Endothelial cell of umbilical vein (primary cell): Measurements from ENCODE around the gene PPP1R15B.

Experiments
- POLR2A ChIP-seq: IDR thresholded peaks from 2 replicates; pipeline ENCODE4 v1.6.1; 2012; ENCODE audit warnings: low read depth, mild to moderate bottlenecking, control low read depth, low read length
- POLR2AphosphoS5 ChIP-seq: IDR thresholded peaks from 2 replicates; pipeline ENCODE4 v1.6.1; 2012; ENCODE audit warnings: low read depth, mild to moderate bottlenecking, control low read depth, low read length, moderate library complexity; ENCODE audit not compliant: insufficient read depth
- TF ChIP-seq, protein P1 (sequence below), 2 donors: IDR thresholded peaks; 1 replicate in 1 of 2; 2 replicates in 1 of 2; pipeline ENCODE4 v1.5.1; 2011; ENCODE audit warnings: low read length in 2 of 2, mild to moderate bottlenecking in 2 of 2, moderate library complexity in 2 of 2, control low read depth in 1 of 2, inconsistent platforms in 1 of 2, low read depth in 1 of 2; ENCODE audit not compliant: insufficient read depth in 1 of 2; ENCODE audit errors: extremely low read depth in 1 of 2

DNA sequence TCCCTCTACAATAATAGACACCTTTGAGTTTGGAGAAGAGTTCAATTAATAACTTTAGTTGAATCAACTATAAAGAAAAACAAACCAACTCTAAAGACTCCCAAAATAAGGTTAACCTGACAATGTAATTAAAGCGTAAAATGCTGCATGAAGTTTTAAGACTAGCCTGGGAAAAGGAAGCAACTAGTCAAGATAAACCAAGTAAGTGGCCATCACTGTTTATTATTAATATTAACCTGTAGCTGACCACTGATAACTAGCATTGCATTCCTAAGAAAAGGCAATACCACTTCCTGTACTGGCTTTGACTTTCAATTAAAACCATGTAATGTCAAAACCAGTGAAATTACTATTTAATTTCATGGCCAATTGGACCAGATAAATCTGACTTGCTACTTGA lies 3.0 kb downstream of the PPP1R15B start:
- TF ChIP-seq POLR2AphosphoS5 (no peak), POLR2A (no peak)
- TF ChIP-seq, protein P1, sequence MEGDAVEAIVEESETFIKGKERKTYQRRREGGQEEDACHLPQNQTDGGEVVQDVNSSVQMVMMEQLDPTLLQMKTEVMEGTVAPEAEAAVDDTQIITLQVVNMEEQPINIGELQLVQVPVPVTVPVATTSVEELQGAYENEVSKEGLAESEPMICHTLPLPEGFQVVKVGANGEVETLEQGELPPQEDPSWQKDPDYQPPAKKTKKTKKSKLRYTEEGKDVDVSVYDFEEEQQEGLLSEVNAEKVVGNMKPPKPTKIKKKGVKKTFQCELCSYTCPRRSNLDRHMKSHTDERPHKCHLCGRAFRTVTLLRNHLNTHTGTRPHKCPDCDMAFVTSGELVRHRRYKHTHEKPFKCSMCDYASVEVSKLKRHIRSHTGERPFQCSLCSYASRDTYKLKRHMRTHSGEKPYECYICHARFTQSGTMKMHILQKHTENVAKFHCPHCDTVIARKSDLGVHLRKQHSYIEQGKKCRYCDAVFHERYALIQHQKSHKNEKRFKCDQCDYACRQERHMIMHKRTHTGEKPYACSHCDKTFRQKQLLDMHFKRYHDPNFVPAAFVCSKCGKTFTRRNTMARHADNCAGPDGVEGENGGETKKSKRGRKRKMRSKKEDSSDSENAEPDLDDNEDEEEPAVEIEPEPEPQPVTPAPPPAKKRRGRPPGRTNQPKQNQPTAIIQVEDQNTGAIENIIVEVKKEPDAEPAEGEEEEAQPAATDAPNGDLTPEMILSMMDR (IDR thresholded peaks at IDR 0.05; ENCODE audit: extremely low read depth in 1 of 2, insufficient read depth in 1 of 2, low read depth in 1 of 2, low read length in 2 of 2): no peak
